Transverse colon (tissue), 4 donors: ENCODE measurements around the gene AGR3. TPM values are rescaled to one million over a fixed set of nuclear protein-coding genes. Genes with fewer than 3 reads are reported as not detected.

Experiments used
- DNase-seq: peaks from one replicate; pipeline ENCODE4 v3.0.0-alpha.2; 2019
- H3K27ac ChIP-seq, 4 donors: fragments of 200-600 bp; sonication (generic); 2 replicates each; pipeline ENCODE4 v1.5.1; 2016 to 2018; ENCODE audit warnings: inconsistent platforms in 4 of 4
- H3K27me3 ChIP-seq: fragments of 200-600 bp; sonication (generic); 2 replicates; pipeline ENCODE4 v1.5.1; 2017; ENCODE audit warnings: inconsistent platforms
- H3K36me3 ChIP-seq, 4 donors: fragments of 200-600 bp; sonication (generic); 2 replicates each; pipeline ENCODE4 v1.5.1; 2017 to 2019; ENCODE audit warnings: inconsistent platforms in 4 of 4
- H3K4me1 ChIP-seq, 4 donors: fragments of 200-600 bp; sonication (generic); 2 replicates each; pipeline ENCODE4 v1.5.1; 2017 to 2020; ENCODE audit warnings: inconsistent platforms in 4 of 4
- H3K4me3 ChIP-seq, 4 donors: fragments of 200-600 bp; sonication (generic); 1 replicate in 1 of 4; 2 replicates in 3 of 4; pipeline versions ENCODE4 v1.5.1 to v1.6.1; 2017 to 2019; ENCODE audit warnings: inconsistent platforms in 4 of 4
- H3K9me3 ChIP-seq, 2 donors: fragments of 200-600 bp; sonication (generic); 2 replicates each; pipeline ENCODE4 v1.5.1; 2017 to 2019; ENCODE audit warnings: inconsistent platforms in 2 of 2
- EP300 ChIP-seq: sonication (generic); formaldehyde crosslinking; IDR thresholded peaks from one replicate; pipeline ENCODE4 v1.6.1; 2017; ENCODE audit warnings: antibody characterized with exemption, low read depth
- POLR2A ChIP-seq: fragments of 450-650 bp; IDR thresholded peaks from one replicate; pipeline ENCODE4 v1.6.1; 2016; ENCODE audit warnings: antibody characterized with exemption, mild to moderate bottlenecking, moderate library complexity
- POLR2AphosphoS5 ChIP-seq, 3 donors: sonication (generic); formaldehyde crosslinking; IDR thresholded peaks; one replicate each; pipeline ENCODE4 v1.6.1; 2016; ENCODE audit warnings: antibody characterized with exemption in 3 of 3
- WGBS, 2 donors: methylation state at CpG; one replicate each; pipeline ENCODE4 v1.1.5; 2018; ENCODE audit warnings: low coverage in 1 of 2; 5-methylcytosine and 5-hydroxymethylcytosine counted together
- in situ Hi-C, 4 donors: fragments of 200-750 bp; cut with MboI; loops; one replicate each; pipeline versions ENCODE4 v1.15.0 to v1.15.1; 2017; ENCODE audit warnings: low sequenced_read_pairs in 3 of 4, low pct_ligation_motif_present in 1 of 4, low pct_unique_long_range_greater_than_20kb in 1 of 4
- intact Hi-C: fragments of 100-400 bp; cut with DNase I; formaldehyde crosslinking; loops from one replicate; pipeline ENCODE4 v1.15.1; 2023; ENCODE audit warnings: low total_unique reads
- total RNA-seq, 4 donors: library from RNA; depleted of rRNA; stranded (reverse); fragments of >200 nt; gene quantifications; one replicate each; pipeline ENCODE4 v1.1.0, GENCODE V29; 2016
- TF ChIP-seq, protein P1 (sequence below), 5 experiments: fragments of 200-600 bp in 3 of 5; fragments of 450-650 bp in 2 of 5; sonication (generic) in 3 of 5; IDR thresholded peaks; 1 replicate in 2 of 5; 2 replicates in 3 of 5; pipeline ENCODE4 v1.5.1; 2016 to 2017; ENCODE audit warnings: antibody characterized with exemption in 5 of 5, inconsistent platforms in 3 of 5, mild to moderate bottlenecking in 2 of 5, moderate library complexity in 1 of 5

AGR3 gene
- total RNA-seq, 4 donors from 2014 or later, result 65.1 to 216 (median 126) TPM

DNA sequence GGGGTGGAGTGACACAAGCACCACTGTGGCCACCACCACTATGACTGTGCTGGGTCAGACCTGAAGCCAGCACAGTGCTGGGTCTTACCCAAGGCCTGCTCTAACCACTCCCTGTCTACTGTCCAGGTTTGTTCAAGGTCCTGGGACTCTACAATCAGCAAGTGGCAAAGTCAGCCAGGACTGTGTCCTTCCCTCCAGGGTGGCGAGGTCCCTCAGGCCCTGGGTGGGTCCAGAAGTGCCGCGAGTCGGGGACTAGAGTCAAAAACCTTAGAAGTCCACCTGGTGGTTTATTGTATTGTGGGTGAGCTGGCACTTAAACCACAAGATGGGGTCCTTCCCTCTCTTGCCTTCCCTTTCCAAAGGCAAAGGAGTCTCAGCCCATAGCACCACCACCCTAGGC is 30.8 kb upstream of the AGR3 start:
- WGBS, 2 donors, result 98 to 100% methylated on average over 1 to 4 of the region's 4 CpGs
- Histone ChIP-seq H3K4me1 (peaks cover 0 to 7% (median 6%) of the 10 kb centered on the region in 4 donors), H3K4me3 (no peak overlapping the region), H3K9me3 (no peaks in the 10 kb centered on the region), H3K27me3 (no peaks in the 10 kb centered on the region), H3K36me3 (no peaks in the 10 kb centered on the region), H3K27ac (no peak overlapping the region)
- intact Hi-C loops, result no loop called here
- in situ Hi-C loops, result loop anchor here in 3 of 4 donors (10.0 to 25.0 kb wide), 2 partner anchors 218 to 225 kb away; no protein-coding TSS in a partner anchor
- TF ChIP-seq EP300 (no peak), POLR2A (no peak), POLR2AphosphoS5 (IDR thresholded peaks at IDR 0.05) (no peak)
- TF ChIP-seq, protein P1, sequence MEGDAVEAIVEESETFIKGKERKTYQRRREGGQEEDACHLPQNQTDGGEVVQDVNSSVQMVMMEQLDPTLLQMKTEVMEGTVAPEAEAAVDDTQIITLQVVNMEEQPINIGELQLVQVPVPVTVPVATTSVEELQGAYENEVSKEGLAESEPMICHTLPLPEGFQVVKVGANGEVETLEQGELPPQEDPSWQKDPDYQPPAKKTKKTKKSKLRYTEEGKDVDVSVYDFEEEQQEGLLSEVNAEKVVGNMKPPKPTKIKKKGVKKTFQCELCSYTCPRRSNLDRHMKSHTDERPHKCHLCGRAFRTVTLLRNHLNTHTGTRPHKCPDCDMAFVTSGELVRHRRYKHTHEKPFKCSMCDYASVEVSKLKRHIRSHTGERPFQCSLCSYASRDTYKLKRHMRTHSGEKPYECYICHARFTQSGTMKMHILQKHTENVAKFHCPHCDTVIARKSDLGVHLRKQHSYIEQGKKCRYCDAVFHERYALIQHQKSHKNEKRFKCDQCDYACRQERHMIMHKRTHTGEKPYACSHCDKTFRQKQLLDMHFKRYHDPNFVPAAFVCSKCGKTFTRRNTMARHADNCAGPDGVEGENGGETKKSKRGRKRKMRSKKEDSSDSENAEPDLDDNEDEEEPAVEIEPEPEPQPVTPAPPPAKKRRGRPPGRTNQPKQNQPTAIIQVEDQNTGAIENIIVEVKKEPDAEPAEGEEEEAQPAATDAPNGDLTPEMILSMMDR (IDR thresholded peaks at IDR 0.05), result no peak
- DNase-seq, result no peak

DNA sequence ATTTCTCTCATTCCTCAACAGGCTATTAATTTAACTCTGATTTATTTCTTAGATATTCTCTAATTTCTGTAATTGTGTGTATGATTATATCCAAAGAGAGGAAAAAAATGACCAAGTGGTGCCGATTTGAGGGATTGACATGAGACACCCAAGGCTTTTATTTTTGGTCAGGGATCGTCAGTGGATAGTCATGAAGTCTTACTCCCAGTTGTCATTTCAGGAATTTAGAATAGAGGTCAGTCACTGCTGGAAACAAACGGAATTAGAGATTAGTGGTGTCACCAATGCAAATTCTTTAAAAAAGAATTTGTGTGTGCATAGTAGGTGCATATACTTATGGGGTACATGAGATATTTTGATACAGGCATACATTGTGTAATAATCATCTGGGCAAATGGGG is 26.8 kb upstream of the AGR3 start:
- Histone ChIP-seq H3K36me3 (no peaks in the 10 kb centered on the region), H3K27me3 (no peaks in the 10 kb centered on the region), H3K27ac (no peak overlapping the region), H3K4me3 (no peak overlapping the region), H3K9me3 (no peaks in the 10 kb centered on the region), H3K4me1 (peaks cover 4 to 13% (median 10%) of the 10 kb centered on the region in 4 donors)
- TF ChIP-seq, protein P1 (IDR thresholded peaks at IDR 0.05), result no peak
- TF ChIP-seq EP300, result no peak
- no peak for TF ChIP-seq POLR2A
- 82 to 90% methylated on average over 3 of the region's 3 CpGs for WGBS, 2 donors
- DNase-seq, result no peak
- in situ Hi-C loops (loop anchor here in 1 of 4 donors (25.0 kb wide), 1 partner anchor 221 kb away; no protein-coding TSS in a partner anchor), intact Hi-C loops (no loop called here)

DNA sequence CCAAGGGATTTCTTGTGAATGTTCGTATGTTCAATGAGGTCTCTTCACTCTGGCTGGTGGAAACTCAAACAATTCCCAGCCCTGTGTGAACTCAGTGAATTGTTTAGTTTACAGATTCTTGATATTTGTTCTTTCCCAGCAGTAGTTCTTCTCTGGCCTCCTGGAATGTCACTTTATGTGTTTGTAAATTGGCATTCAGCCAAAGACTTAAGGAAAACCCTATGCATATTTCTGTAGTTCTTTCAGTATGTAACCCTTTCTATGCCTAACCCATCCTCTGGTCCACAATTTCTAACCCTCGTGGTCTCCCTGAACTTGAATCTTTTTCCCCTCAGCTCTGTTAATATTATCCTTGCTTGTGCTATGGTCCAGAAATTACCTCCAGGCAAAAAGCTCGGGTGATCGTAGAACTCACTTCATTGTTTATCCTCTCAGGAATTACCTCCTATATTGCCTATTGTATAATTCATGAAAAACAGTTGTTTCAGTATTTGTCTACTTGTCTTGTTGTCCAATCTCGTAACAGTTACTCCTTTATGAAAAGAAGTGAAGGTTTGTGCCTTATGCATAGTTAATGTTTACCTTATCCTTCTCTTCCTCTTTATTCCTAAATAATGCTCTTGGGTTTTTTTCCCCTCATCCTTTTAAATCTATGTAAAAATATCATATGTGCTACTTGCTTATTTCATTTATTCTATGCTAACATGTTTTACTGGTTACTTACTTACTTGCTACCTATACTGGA is 23.7 kb upstream of the AGR3 start:
- H3K4me1 ChIP-seq, result peaks cover 4 to 13% (median 10%) of the 10 kb centered on the region in 4 donors
- no peak for DNase-seq
- TF ChIP-seq, protein P1 (IDR thresholded peaks at IDR 0.05), result no peak
- TF ChIP-seq EP300, result no peak
- no peak for TF ChIP-seq POLR2A
- TF ChIP-seq POLR2AphosphoS5 (IDR thresholded peaks at IDR 0.05), result no peak
- no peaks in the 10 kb centered on the region for H3K9me3 ChIP-seq
- in situ Hi-C loops (loop anchor here in 1 of 4 donors (25.0 kb wide), 1 partner anchor 218 kb away; no protein-coding TSS in a partner anchor), intact Hi-C loops (no loop called here)
- WGBS, 2 donors, result 25 to 38% methylated on average over 5 of the region's 5 CpGs
- no peak overlapping the region for H3K4me3 ChIP-seq
- H3K27me3 ChIP-seq, result no peaks in the 10 kb centered on the region
- no peaks in the 10 kb centered on the region for H3K36me3 ChIP-seq
- H3K27ac ChIP-seq, result peak overlapping the region in 2 of 4 donors; percentile 41 to 49

DNA sequence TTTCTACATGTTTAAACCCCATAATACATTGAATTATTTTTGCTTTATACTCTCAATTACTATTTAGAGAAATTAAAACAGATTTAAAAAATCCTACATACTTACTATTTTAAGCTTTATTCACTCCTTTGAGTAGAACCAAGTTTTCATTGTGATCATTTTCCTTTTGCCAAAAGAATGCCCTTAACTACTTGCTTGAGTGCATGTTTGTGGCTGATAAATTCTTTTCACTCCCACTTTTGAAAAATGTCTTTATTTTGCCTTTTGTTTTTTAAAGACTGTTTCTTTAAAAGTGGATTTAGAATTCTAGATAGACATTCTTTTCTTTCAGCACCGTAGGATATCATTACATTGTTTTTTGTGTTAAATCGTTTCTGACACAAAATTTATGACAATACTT is 22.3 kb upstream of the AGR3 start:
- no peak overlapping the region for H3K27ac ChIP-seq
- H3K36me3 ChIP-seq, result no peaks in the 10 kb centered on the region
- 73 to 94% methylated on average over 2 of the region's 2 CpGs for WGBS, 2 donors
- H3K4me1 ChIP-seq, result peaks cover 4 to 13% (median 10%) of the 10 kb centered on the region in 4 donors
- TF ChIP-seq POLR2A (no peak), POLR2AphosphoS5 (IDR thresholded peaks at IDR 0.05) (no peak), EP300 (no peak)
- TF ChIP-seq, protein P1 (IDR thresholded peaks at IDR 0.05), result no peak
- H3K9me3 ChIP-seq, result no peaks in the 10 kb centered on the region
- H3K4me3 ChIP-seq, result no peak overlapping the region
- intact Hi-C loops (no loop called here), in situ Hi-C loops (loop anchor here in 1 of 4 donors (25.0 kb wide), 1 partner anchor 217 kb away; no protein-coding TSS in a partner anchor)
- DNase-seq, result no peak
- H3K27me3 ChIP-seq, result no peaks in the 10 kb centered on the region
